ENCODE measurements around the gene PET100.

PET100 gene

GRCh38 chr19:7612282-7613274 lies 17.0 kb upstream of the PET100 start:
- DNase-seq (ENCODE audit: low spot score), result no peak

GRCh38 chr19:7614859-7615741 lies 14.5 kb upstream of the PET100 start:
- DNase-seq (ENCODE audit: low spot score), result no peak

GRCh38 chr19:7617172-7617571 lies 12.4 kb upstream of the PET100 start:
- no peak for DNase-seq (ENCODE audit: low spot score)

- no peak for DNase-seq (ENCODE audit: low spot score)
These were observed 11.9 kb upstream of the PET100 start for GRCh38 chr19:7617735-7618134.

- DNase-seq (ENCODE audit: low spot score), result no peak
These were observed 11.2 kb upstream of the PET100 start for GRCh38 chr19:7618348-7618747.

- no peak for DNase-seq (ENCODE audit: low spot score)
These were observed 10.7 kb upstream of the PET100 start for GRCh38 chr19:7618771-7619510.

- DNase-seq (ENCODE audit: low spot score), result no peak
These were observed 9.7 kb upstream of the PET100 start for GRCh38 chr19:7619671-7620441.

GRCh38 chr19:7620442-7621412 lies 8.9 kb upstream of the PET100 start:
- DNase-seq (ENCODE audit: low spot score), result no peak

- DNase-seq (ENCODE audit: low spot score), result no peak
These were observed 6.5 kb upstream of the PET100 start for GRCh38 chr19:7622933-7623685.

GRCh38 chr19:7623725-7624603 lies 5.6 kb upstream of the PET100 start:
- no peak for DNase-seq (ENCODE audit: low spot score)

- DNase-seq (ENCODE audit: low spot score), result no peak
These were observed 4.8 kb upstream of the PET100 start for GRCh38 chr19:7624810-7625209.

GRCh38 chr19:7625763-7626372 lies 3.7 kb upstream of the PET100 start:
- no peak for DNase-seq (ENCODE audit: low spot score)

- DNase-seq (ENCODE audit: low spot score), result no peak
These were observed 2.4 kb upstream of the PET100 start for GRCh38 chr19:7627166-7627565.

- DNase-seq (ENCODE audit: low spot score), result no peak
These were observed 843 bp upstream of the PET100 start for GRCh38 chr19:7628589-7629311.

- no peak for DNase-seq (ENCODE audit: low spot score)
These were observed 2.0 kb downstream of the PET100 start for GRCh38 chr19:7631577-7631976.

GRCh38 chr19:7632340-7633203 lies 3.0 kb downstream of the PET100 start:
- no peak for DNase-seq (ENCODE audit: low spot score)

Measured in CD4-positive, alpha-beta T cell treated with Interleukin-15 for 4 hours (primary cell).